RWPE1 (cell line): ENCODE data around the gene HSBP1L1.

Source experiments
- CTCF ChIA-PET: fragments of 350-600 bp; sonication (Branson Sonifier 250); formaldehyde crosslinking; extraction: SDS; loops from one replicate; lab custom pipeline; 2021; lab: Yijun Ruan, JAX
- POLR2A ChIA-PET: fragments of 400-600 bp; formaldehyde crosslinking; extraction: SDS; loops from one replicate; lab custom pipeline; 2020; ENCODE audit warnings: antibody characterized with exemption; ENCODE audit not compliant: low non-redundant PET; lab: Yijun Ruan, JAX
- DNase-seq: peaks from one replicate; pipeline ENCODE4 v3.0.0; 2012; ENCODE audit warnings: low spot score
- H3K27ac ChIP-seq: fragments of 450-650 bp; 2 replicates; pipeline ENCODE4 v1.5.1; 2017
- CTCF ChIP-seq: fragments of 450-650 bp; conservative IDR thresholded peaks from 2 replicates; pipeline ENCODE4 v1.5.1; 2017; ENCODE audit warnings: low read depth, mild to moderate bottlenecking

The HSBP1L1 gene

DNA sequence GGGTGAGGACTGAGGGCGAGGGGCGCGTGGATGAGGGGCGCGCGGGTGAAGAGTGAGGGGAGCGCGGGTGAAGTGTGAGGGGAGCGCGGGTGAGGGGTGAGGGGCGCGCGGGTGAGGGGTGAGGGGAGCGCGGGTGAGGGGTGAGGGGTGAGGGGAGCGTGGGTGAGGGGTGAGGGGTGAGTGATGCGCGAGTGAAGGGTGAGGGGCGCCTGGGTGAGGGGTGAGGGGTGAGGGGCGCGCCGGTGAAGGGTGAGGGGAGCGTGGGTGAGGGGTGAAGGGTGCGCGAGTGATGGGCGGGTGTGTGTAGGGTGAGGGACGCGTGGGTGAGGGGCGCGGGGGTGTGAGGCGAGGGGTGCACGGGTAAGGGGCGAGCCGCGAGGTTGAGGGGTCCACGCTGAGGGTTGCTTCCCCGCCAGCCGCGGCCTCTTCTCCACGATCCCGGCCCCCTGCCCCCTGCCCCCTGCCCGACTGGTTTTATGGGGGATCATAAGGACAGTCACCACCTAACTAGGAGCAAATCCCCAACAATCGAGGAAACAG, 11.9 kb upstream of the HSBP1L1 start:
- H3K27ac ChIP-seq, result peak overlapping the region; percentile 63
- DNase-seq, result no peak
- no peak for TF ChIP-seq CTCF
- ChIA-PET POLR2A (no interaction called here), CTCF (no interaction called here)

- POLR2A ChIA-PET, result no interaction called here
- DNase-seq, result no peak
- no peak for TF ChIP-seq CTCF
- CTCF ChIA-PET, result no interaction called here
- H3K27ac ChIP-seq, result peak overlapping the region; percentile 23; the same call in 1 of the 2 replicates
Observed at GRCh38 chr18:79952996-79953559, 11.4 kb upstream of the HSBP1L1 start.

DNA sequence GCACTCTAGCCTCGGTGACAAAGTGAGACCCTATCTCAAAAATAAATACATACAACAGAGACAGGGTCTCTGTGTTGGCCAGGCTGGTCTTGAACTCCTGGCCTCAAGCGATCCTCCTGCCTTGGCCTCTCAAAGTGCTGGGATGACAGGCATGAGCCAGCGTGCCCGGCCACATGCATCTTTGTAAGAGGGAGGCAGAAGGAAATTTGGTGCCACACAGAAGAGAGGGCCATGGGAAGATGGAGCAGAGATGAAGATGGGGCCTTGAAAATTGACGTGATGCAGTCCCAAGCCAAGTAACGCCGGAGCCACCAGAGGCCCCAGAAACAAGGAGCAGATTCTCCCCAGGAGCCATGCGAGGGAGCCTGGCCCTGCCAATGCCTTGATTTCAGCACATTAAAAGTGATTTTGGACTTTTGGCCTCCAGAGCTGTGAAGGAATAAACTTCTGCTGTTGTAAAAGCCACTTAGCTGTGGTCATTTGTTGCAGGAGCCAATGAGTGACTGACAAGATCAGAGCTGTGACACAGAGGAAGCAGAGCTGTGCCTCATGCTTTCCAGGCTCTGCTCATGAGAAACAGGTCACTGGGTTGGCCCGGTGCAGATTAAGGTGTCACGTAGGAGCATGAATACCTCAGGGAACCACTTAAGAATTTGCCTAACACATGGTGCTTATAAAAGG, 10.3 kb upstream of the HSBP1L1 start:
- ChIA-PET CTCF (no interaction called here), POLR2A (no interaction called here)
- no peak for TF ChIP-seq CTCF
- H3K27ac ChIP-seq, result peak overlapping the region; percentile 34
- DNase-seq, result no peak

GRCh38 chr18:79954791-79955190, 9.7 kb upstream of the HSBP1L1 start:
- ChIA-PET CTCF (no interaction called here), POLR2A (no interaction called here)
- peak overlapping the region; percentile 34; the same call in 1 of the 2 replicates for H3K27ac ChIP-seq
- no peak for TF ChIP-seq CTCF
- DNase-seq, result no peak

DNA sequence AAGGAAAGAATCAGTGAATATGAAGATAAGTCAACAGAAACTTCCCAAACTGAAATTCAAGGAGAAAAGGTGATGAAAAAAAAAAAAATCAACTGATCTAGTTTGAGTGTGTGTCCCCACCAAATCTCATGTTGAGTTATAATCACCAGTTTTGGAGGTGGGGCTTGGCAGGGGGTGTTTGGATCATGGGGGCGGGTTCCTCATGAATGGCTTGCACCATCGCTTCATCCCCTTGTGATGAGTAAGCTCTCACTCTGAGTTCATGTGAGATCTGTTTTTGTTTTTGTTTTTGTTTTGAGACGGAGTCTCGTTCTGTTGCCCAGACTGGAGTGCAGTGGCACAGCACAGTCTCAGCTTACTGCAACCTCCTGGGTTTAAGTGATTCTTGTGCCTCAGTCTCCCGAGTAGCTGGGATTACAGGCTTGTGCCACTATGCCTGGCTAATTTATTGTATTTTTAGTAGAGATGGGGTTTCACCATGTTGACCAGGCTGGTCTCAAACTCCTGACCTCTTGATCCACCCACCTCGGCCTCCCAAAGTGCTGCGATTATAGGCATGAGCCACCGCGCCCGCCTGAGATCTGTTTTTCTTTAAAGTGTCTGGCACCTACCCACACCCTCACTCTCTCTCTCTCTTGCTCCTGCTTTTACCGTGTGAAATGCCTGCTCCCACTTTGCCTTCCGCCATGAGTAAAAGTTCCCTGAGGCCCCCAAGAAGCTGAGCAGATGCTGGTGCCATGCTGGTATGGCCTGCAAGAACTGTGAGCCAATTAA, 9.0 kb upstream of the HSBP1L1 start:
- H3K27ac ChIP-seq, result no peak overlapping the region
- ChIA-PET CTCF (no interaction called here), POLR2A (no interaction called here)
- TF ChIP-seq CTCF, result no peak
- DNase-seq, result no peak

- no peak for DNase-seq
- no peak overlapping the region for H3K27ac ChIP-seq
- no peak for TF ChIP-seq CTCF
- ChIA-PET POLR2A (no interaction called here), CTCF (interaction anchor here (0.7 kb wide), 1 partner anchor 227 kb away, joined by 6 read pairs; no protein-coding TSS in a partner anchor)
Observed at GRCh38 chr18:79956276-79956675, 8.2 kb upstream of the HSBP1L1 start.
